ENCODE measurements around the gene DCTN2.

The DCTN2 gene

GRCh38 chr12:57546438-57547287, at the start of gene DCTN2:
Gene DCTN2, minus strand, starts transcription at chr12:57547192. Its CDS starts 129 bp downstream, at chr12:57547063.
- DNase-seq (ENCODE audit: low spot score) = peak; percentile 97

GRCh38 chr12:57593187-57593586, 46.2 kb upstream of the DCTN2 start:
- DNase-seq (ENCODE audit: low spot score) = no peak

GRCh38 chr12:57592551-57593165, 45.7 kb upstream of the DCTN2 start:
- DNase-seq (ENCODE audit: low spot score) = peak; percentile 63

GRCh38 chr12:57591782-57592325, 44.9 kb upstream of the DCTN2 start:
- no peak for DNase-seq (ENCODE audit: low spot score)

- DNase-seq (ENCODE audit: low spot score) = peak; percentile 88
Measured at GRCh38 chr12:57590864-57591781, 44.1 kb upstream of the DCTN2 start, which contains the start of gene PIP4K2C. Gene PIP4K2C, plus strand, starts transcription at chr12:57591192. Its CDS starts 98 bp downstream, at chr12:57591290.

- DNase-seq (ENCODE audit: low spot score) = no peak
Measured at GRCh38 chr12:57590479-57590863, 43.5 kb upstream of the DCTN2 start.

GRCh38 chr12:57588951-57589610, 42.1 kb upstream of the DCTN2 start:
- DNase-seq (ENCODE audit: low spot score) = peak; percentile 21

- no peak for DNase-seq (ENCODE audit: low spot score)
Measured at GRCh38 chr12:57586832-57587429, 39.9 kb upstream of the DCTN2 start.

- DNase-seq (ENCODE audit: low spot score) = no peak
Measured at GRCh38 chr12:57586128-57586527, 39.1 kb upstream of the DCTN2 start.

- DNase-seq (ENCODE audit: low spot score) = no peak
Measured at GRCh38 chr12:57585156-57585555, 38.2 kb upstream of the DCTN2 start.

GRCh38 chr12:57584690-57585089, 37.7 kb upstream of the DCTN2 start:
- DNase-seq (ENCODE audit: low spot score) = no peak

- DNase-seq (ENCODE audit: low spot score) = no peak
Measured at GRCh38 chr12:57584050-57584449, 37.1 kb upstream of the DCTN2 start.

GRCh38 chr12:57583008-57583831, 36.2 kb upstream of the DCTN2 start:
- DNase-seq (ENCODE audit: low spot score) = peak; percentile 79

- DNase-seq (ENCODE audit: low spot score) = no peak
Measured at GRCh38 chr12:57582440-57582839, 35.4 kb upstream of the DCTN2 start.

- no peak for DNase-seq (ENCODE audit: low spot score)
Measured at GRCh38 chr12:57581802-57582201, 34.8 kb upstream of the DCTN2 start.

- DNase-seq (ENCODE audit: low spot score) = no peak
Measured at GRCh38 chr12:57580466-57580795, 33.4 kb upstream of the DCTN2 start.

- no peak for DNase-seq (ENCODE audit: low spot score)
Measured at GRCh38 chr12:57579677-57580465, 32.9 kb upstream of the DCTN2 start.

GRCh38 chr12:57579011-57579410, 32.0 kb upstream of the DCTN2 start:
- DNase-seq (ENCODE audit: low spot score) = no peak

GRCh38 chr12:57577981-57578758, 31.2 kb upstream of the DCTN2 start:
- no peak for DNase-seq (ENCODE audit: low spot score)

All from kidney tubule cell (primary cell).